Vagina (tissue), 2 donors: ENCODE measurements around the gene CRIP3.

Experiments
- POLR2A ChIP-seq, 2 donors: fragments of 450-650 bp; IDR thresholded peaks; one replicate each; pipeline ENCODE4 v1.6.1; 2017; ENCODE audit warnings: antibody characterized with exemption in 2 of 2, mild to moderate bottlenecking in 2 of 2, moderate library complexity in 2 of 2
- TF ChIP-seq, protein P1 (sequence below), 3 experiments: fragments of 450-650 bp in 2 of 3; fragments of 200-600 bp in 1 of 3; sonication (generic) in 1 of 3; IDR thresholded peaks; one replicate each; pipeline ENCODE4 v1.5.1; 2017 to 2019; ENCODE audit warnings: antibody characterized with exemption in 3 of 3, mild to moderate bottlenecking in 2 of 3, moderate library complexity in 2 of 3

- TF ChIP-seq, protein P1, sequence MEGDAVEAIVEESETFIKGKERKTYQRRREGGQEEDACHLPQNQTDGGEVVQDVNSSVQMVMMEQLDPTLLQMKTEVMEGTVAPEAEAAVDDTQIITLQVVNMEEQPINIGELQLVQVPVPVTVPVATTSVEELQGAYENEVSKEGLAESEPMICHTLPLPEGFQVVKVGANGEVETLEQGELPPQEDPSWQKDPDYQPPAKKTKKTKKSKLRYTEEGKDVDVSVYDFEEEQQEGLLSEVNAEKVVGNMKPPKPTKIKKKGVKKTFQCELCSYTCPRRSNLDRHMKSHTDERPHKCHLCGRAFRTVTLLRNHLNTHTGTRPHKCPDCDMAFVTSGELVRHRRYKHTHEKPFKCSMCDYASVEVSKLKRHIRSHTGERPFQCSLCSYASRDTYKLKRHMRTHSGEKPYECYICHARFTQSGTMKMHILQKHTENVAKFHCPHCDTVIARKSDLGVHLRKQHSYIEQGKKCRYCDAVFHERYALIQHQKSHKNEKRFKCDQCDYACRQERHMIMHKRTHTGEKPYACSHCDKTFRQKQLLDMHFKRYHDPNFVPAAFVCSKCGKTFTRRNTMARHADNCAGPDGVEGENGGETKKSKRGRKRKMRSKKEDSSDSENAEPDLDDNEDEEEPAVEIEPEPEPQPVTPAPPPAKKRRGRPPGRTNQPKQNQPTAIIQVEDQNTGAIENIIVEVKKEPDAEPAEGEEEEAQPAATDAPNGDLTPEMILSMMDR (IDR thresholded peaks at IDR 0.05): no peak
- no peak for TF ChIP-seq POLR2A (IDR thresholded peaks at IDR 0.05)
Observed at GRCh38 chr6:43308101-43308989, at the start of gene CRIP3.
